Measurements from ENCODE around the gene GRIN2B. TPM values are rescaled to one million over a fixed set of nuclear protein-coding genes. Genes with fewer than 3 reads are reported as not detected.

Gene GRIN2B
- total and polyA plus RNA-seq, 10 of the 15 experiments (the other 5 are each of a cell fraction or from before 2014, with no cell fraction given), result under 0.01 TPM; not detected in 9

GRCh38 chr12:13976880-13977279 is 4.5 kb downstream of the GRIN2B start (continued):
- TF ChIP-seq CUX1 (IDR thresholded peaks at IDR 0.05; ENCODE audit: insufficient replicate concordance, low read depth, low read length), result no peak

- SMC1A ChIA-PET (ENCODE audit: uncharacterized antibody, unreplicated experiment), result interaction anchor here (2.7 kb wide), 1 partner anchor 191 kb away, joined by 8 read pairs; no protein-coding TSS in a partner anchor
- Histone ChIP-seq H4K20me1 (ENCODE audit: control insufficient read depth, insufficient read depth) (no peaks in the 10 kb centered on the region), H3K4me3 (no peak overlapping the region), H3K79me2 (ENCODE audit: control insufficient read depth, insufficient read depth, low read length) (no peaks in the 10 kb centered on the region), H3K27me3 (replicated peaks in 1 of 2; ENCODE audit: control insufficient read depth in 2 of 2, insufficient read depth in 2 of 2, low read length in 1 of 2) (peaks cover 0 to 10% of the 10 kb centered on the region in 2 experiments; a peak in 3 of 4 replicates), H3K9ac (ENCODE audit: control insufficient read depth, insufficient read depth, low read length) (no peak overlapping the region), H3K36me3 (ENCODE audit: control insufficient read depth in 2 of 2, insufficient read depth in 2 of 2, low read length in 1 of 2) (no peaks in the 10 kb centered on the region), H2AFZ (ENCODE audit: control insufficient read depth, low read depth, low read length) (no peak overlapping the region), H3K9me3 (replicated peaks; ENCODE audit: control insufficient read depth, insufficient read depth, low read length) (no peaks in the 10 kb centered on the region), H3K4me1 (ENCODE audit: control insufficient read depth, insufficient read depth, low read length) (no peaks in the 10 kb centered on the region), H3K4me2 (ENCODE audit: control insufficient read depth, insufficient read depth) (no peak overlapping the region), H3K27ac (ENCODE audit: control insufficient read depth, insufficient read depth) (no peak overlapping the region)
- ATAC-seq, result no peak
- RAD21 ChIA-PET (ENCODE audit: unreplicated experiment), result interaction anchor here (1.2 kb wide), 1 partner anchor 112 kb away, joined by 3 read pairs; no protein-coding TSS in a partner anchor
- intact Hi-C loops (cut with micrococcal nuclease; ENCODE audit: unreplicated experiment) (no loop called here), in situ Hi-C loops (cut with MboI) (loop anchor here (10.0 kb wide), 1 partner anchor 189 kb away; no protein-coding TSS in a partner anchor)
- BruUV-seq (replicated peaks), result no TSS peak
- POLR2A ChIA-PET, result no interaction called here
- FAIRE-seq, result no peak
- no peak for DNase-seq (ENCODE audit: low read depth, low spot score)
- 27% methylated on average over 7 of the region's 7 CpGs for WGBS (ENCODE audit: insufficient coverage, insufficient replicate concordance, low lambda C conversion rate, missing lambda C conversion rate)
- CTCF ChIA-PET, result interaction anchor here (1.0 to 1.6 kb wide), 2 partner anchors 190 to 191 kb away, joined by 4 to 14 read pairs; no protein-coding TSS in a partner anchor
- TF ChIP-seq ELK1 (IDR thresholded peaks at IDR 0.05; ENCODE audit: low read depth, low read length) (no peak), HDAC2 (IDR thresholded peaks at IDR 0.05) (no peak), SMC3 (IDR thresholded peaks at IDR 0.05; ENCODE audit: borderline replicate concordance, low read length) (no peak), IRF4 (IDR thresholded peaks at IDR 0.05; ENCODE audit: low read depth, low read length) (no peak), SRF (IDR thresholded peaks at IDR 0.05; ENCODE audit: low read depth in 2 of 2, low read length in 2 of 2) (no peak), PML (IDR thresholded peaks at IDR 0.05; ENCODE audit: low read length) (no peak), BCL3 (IDR thresholded peaks at IDR 0.05; ENCODE audit: borderline replicate concordance, insufficient read depth, low read depth, low read length, poor library complexity, severe bottlenecking) (no peak), ASH2L (IDR thresholded peaks at IDR 0.05; ENCODE audit: borderline replicate concordance, low read depth) (no peak), POU2F2 (IDR thresholded peaks at IDR 0.05; ENCODE audit: borderline replicate concordance, low read depth, low read length) (no peak), EED (IDR thresholded peaks at IDR 0.05; ENCODE audit: low read depth) (no peak), SMARCA5 (IDR thresholded peaks at IDR 0.05) (no peak), SREBF1 (IDR thresholded peaks at IDR 0.05; ENCODE audit: low read length) (no peak), MXI1 (IDR thresholded peaks at IDR 0.05; ENCODE audit: low read depth, low read length) (no peak)
These were observed 5.3 kb downstream of the GRIN2B start for GRCh38 chr12:13976028-13976584.
